ENCODE results near the gene RAB11FIP3. TPM values are rescaled to one million over a fixed set of nuclear protein-coding genes. Genes with fewer than 3 reads are reported as not detected.
"Not testable (repeated sequence)": the region's sequence is repeated elsewhere in the genome, so short reads cannot be mapped to it uniquely, and the experiment has no call there.

RAB11FIP3 gene
- total RNA-seq, 1 experiment from 2014 or later: 38.4 TPM

- ChIA-PET POLR2A (ENCODE audit: unreplicated experiment) (no interaction called here), CTCF (no interaction called here)
- DNase-seq: no peak
- H3K9me2 ChIP-seq (ENCODE audit: insufficient read depth): no peaks in the 10 kb centered on the region
- H4K20me1 ChIP-seq (ENCODE audit: insufficient read depth): no peaks in the 10 kb centered on the region
- no peaks in the 10 kb centered on the region for H3K27me3 ChIP-seq (ENCODE audit: insufficient read depth, low read depth)
- no peak overlapping the region for H3K27ac ChIP-seq
- TF ChIP-seq CTCF (conservative IDR thresholded peaks at IDR 0.05) (no peak), EZH2 (IDR thresholded peaks at IDR 0.05; ENCODE audit: low read depth) (no peak)
- no peaks in the 10 kb centered on the region for H3K36me3 ChIP-seq (ENCODE audit: low read depth)
- no peaks in the 10 kb centered on the region; the same call in 1 of the 2 replicates for H3F3A ChIP-seq (ENCODE audit: insufficient read depth, low read depth)
- intact Hi-C loops (cut with micrococcal nuclease; ENCODE audit: unreplicated experiment): no loop called here
- no peaks in the 10 kb centered on the region for H3K9me3 ChIP-seq (ENCODE audit: insufficient read depth, low read depth)
- no peaks in the 10 kb centered on the region for H3K4me1 ChIP-seq (replicated peaks; ENCODE audit: insufficient read depth)
- H3K4me3 ChIP-seq: no peak overlapping the region
- H2AFZ ChIP-seq: no peak overlapping the region
- no peak overlapping the region for H3K4me2 ChIP-seq
- no peaks in the 10 kb centered on the region for H3K79me2 ChIP-seq (ENCODE audit: low read depth)
- BruUV-seq (replicated peaks): no TSS peak
These were observed 80.7 kb downstream of the RAB11FIP3 start for GRCh38 chr16:506246-506546.

GRCh38 chr16:507527-507926, 82.1 kb downstream of the RAB11FIP3 start:
- intact Hi-C loops (cut with micrococcal nuclease; ENCODE audit: unreplicated experiment); POLR2A ChIA-PET (ENCODE audit: unreplicated experiment): not testable (repeated sequence)

GRCh38 chr16:507996-508395, 82.5 kb downstream of the RAB11FIP3 start:
- CTCF ChIA-PET: interaction anchor here (0.7 kb wide), 1 partner anchor 408 kb away, joined by 4 read pairs; no protein-coding TSS in a partner anchor
- no peaks in the 10 kb centered on the region for H3F3A ChIP-seq (ENCODE audit: insufficient read depth, low read depth)
- no peaks in the 10 kb centered on the region for H3K79me2 ChIP-seq (ENCODE audit: low read depth)
- no peaks in the 10 kb centered on the region for H4K20me1 ChIP-seq (ENCODE audit: insufficient read depth)
- intact Hi-C loops (cut with micrococcal nuclease; ENCODE audit: unreplicated experiment): no loop called here
- no peaks in the 10 kb centered on the region for H3K9me2 ChIP-seq (ENCODE audit: insufficient read depth)
- TF ChIP-seq EZH2 (IDR thresholded peaks at IDR 0.05; ENCODE audit: low read depth) (no peak), CTCF (conservative IDR thresholded peaks at IDR 0.05) (no peak)
- H3K4me1 ChIP-seq (replicated peaks; ENCODE audit: insufficient read depth): no peaks in the 10 kb centered on the region
- no peak overlapping the region for H2AFZ ChIP-seq
- no peak for DNase-seq
- no peaks in the 10 kb centered on the region for H3K36me3 ChIP-seq (ENCODE audit: low read depth)
- H3K27ac ChIP-seq: no peak overlapping the region
- POLR2A ChIA-PET (ENCODE audit: unreplicated experiment): no interaction called here
- H3K27me3 ChIP-seq (ENCODE audit: insufficient read depth, low read depth): no peaks in the 10 kb centered on the region
- H3K9me3 ChIP-seq (ENCODE audit: insufficient read depth, low read depth): no peaks in the 10 kb centered on the region
- no peak overlapping the region for H3K4me2 ChIP-seq
- no TSS peak for BruUV-seq (replicated peaks)
- no peak overlapping the region for H3K4me3 ChIP-seq

More at GRCh38 chr16:507527-507926, 82.1 kb downstream of the RAB11FIP3 start:
- not testable (repeated sequence) for H3K27ac ChIP-seq; H3K9me2 ChIP-seq (ENCODE audit: insufficient read depth); H3K36me3 ChIP-seq (ENCODE audit: low read depth); H4K20me1 ChIP-seq (ENCODE audit: insufficient read depth); H3K79me2 ChIP-seq (ENCODE audit: low read depth); H3K4me3 ChIP-seq; DNase-seq; H3K4me2 ChIP-seq; H3F3A ChIP-seq (ENCODE audit: insufficient read depth, low read depth); BruUV-seq (replicated peaks); H3K27me3 ChIP-seq (ENCODE audit: insufficient read depth, low read depth); H2AFZ ChIP-seq; H3K4me1 ChIP-seq (replicated peaks; ENCODE audit: insufficient read depth); H3K9me3 ChIP-seq (ENCODE audit: insufficient read depth, low read depth)
- CTCF ChIA-PET: interaction anchor here (0.7 kb wide), 1 partner anchor 407 kb away, joined by 4 read pairs; no protein-coding TSS in a partner anchor

Data from PC-9 (cell line).